GM12878 (cell line): ENCODE data around the gene PPARA.

ENCODE experiments used
- EP300 ChIP-seq, 2 experiments: fragments of 150-350 bp in 1 of 2; IDR thresholded peaks; 2 replicates each; pipeline ENCODE4 v1.6.1; 2011 to 2012; ENCODE audit warnings: low read depth in 2 of 2, low read length in 2 of 2, borderline replicate concordance in 1 of 2, improper control_type of control experiment in 1 of 2, inconsistent platforms in 1 of 2; ENCODE audit not compliant: control insufficient read depth in 1 of 2
- SMARCA5 ChIP-seq: fragments of 450-650 bp; IDR thresholded peaks from 2 replicates; pipeline ENCODE4 v1.6.1; 2017; ENCODE audit warnings: mild to moderate bottlenecking
- TF ChIP-seq, protein P1 (sequence below): fragments of 450-650 bp; IDR thresholded peaks from 2 replicates; pipeline ENCODE4 v1.6.1; 2017; ENCODE audit warnings: mild to moderate bottlenecking, low read depth, inconsistent platforms; ENCODE audit not compliant: poor library complexity, severe bottlenecking
- TF ChIP-seq, protein P2 (sequence below), 3 experiments: IDR thresholded peaks in 2 of 3; conservative IDR thresholded peaks in 1 of 3; 2 replicates each; pipeline ENCODE4 v1.5.1; 2011; ENCODE audit warnings: low read depth in 3 of 3, low read length in 3 of 3, mild to moderate bottlenecking in 3 of 3, control low read depth in 2 of 3, moderate library complexity in 2 of 3, inconsistent platforms in 1 of 3, mixed read lengths in 1 of 3; ENCODE audit not compliant: control insufficient read depth in 2 of 3, insufficient read depth in 1 of 3; ENCODE audit errors: extremely low read depth in 1 of 3

- TF ChIP-seq, protein P1, sequence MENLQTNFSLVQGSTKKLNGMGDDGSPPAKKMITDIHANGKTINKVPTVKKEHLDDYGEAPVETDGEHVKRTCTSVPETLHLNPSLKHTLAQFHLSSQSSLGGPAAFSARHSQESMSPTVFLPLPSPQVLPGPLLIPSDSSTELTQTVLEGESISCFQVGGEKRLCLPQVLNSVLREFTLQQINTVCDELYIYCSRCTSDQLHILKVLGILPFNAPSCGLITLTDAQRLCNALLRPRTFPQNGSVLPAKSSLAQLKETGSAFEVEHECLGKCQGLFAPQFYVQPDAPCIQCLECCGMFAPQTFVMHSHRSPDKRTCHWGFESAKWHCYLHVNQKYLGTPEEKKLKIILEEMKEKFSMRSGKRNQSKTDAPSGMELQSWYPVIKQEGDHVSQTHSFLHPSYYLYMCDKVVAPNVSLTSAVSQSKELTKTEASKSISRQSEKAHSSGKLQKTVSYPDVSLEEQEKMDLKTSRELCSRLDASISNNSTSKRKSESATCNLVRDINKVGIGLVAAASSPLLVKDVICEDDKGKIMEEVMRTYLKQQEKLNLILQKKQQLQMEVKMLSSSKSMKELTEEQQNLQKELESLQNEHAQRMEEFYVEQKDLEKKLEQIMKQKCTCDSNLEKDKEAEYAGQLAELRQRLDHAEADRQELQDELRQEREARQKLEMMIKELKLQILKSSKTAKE, result no peak
- no peak for TF ChIP-seq EP300 (IDR thresholded peaks at IDR 0.05; ENCODE audit: borderline replicate concordance in 1 of 2, control insufficient read depth in 1 of 2, low read depth in 2 of 2, low read length in 2 of 2)
- TF ChIP-seq, protein P2, sequence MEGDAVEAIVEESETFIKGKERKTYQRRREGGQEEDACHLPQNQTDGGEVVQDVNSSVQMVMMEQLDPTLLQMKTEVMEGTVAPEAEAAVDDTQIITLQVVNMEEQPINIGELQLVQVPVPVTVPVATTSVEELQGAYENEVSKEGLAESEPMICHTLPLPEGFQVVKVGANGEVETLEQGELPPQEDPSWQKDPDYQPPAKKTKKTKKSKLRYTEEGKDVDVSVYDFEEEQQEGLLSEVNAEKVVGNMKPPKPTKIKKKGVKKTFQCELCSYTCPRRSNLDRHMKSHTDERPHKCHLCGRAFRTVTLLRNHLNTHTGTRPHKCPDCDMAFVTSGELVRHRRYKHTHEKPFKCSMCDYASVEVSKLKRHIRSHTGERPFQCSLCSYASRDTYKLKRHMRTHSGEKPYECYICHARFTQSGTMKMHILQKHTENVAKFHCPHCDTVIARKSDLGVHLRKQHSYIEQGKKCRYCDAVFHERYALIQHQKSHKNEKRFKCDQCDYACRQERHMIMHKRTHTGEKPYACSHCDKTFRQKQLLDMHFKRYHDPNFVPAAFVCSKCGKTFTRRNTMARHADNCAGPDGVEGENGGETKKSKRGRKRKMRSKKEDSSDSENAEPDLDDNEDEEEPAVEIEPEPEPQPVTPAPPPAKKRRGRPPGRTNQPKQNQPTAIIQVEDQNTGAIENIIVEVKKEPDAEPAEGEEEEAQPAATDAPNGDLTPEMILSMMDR (IDR thresholded peaks at IDR 0.05 in 2 of 3, conservative IDR thresholded peaks at IDR 0.05 in 1 of 3; ENCODE audit: control insufficient read depth in 2 of 3, extremely low read depth in 1 of 3, insufficient read depth in 1 of 3, low read depth in 3 of 3, low read length in 3 of 3), result no peak
- TF ChIP-seq SMARCA5, result no peak
Measured at GRCh38 chr22:46175631-46176030, 25.3 kb downstream of the PPARA start.
